Caco-2 (cell line): ENCODE data around the gene LILRA5. TPM values are rescaled to one million over a fixed set of nuclear protein-coding genes. Genes with fewer than 3 reads are reported as not detected.
"Not testable (repeated sequence)": the region's sequence is repeated elsewhere in the genome, so short reads cannot be mapped to it uniquely, and the experiment has no call there.

ENCODE experiments used
- BruUV-seq: library from RNA; stranded (reverse); fragments of 400-500 nt; replicated peaks from 2 replicates; lab custom pipeline; 2021; lab: Mats Ljungman, UMichigan
- CTCF ChIA-PET: fragments of 300-600 bp; sonication (Branson Sonifier 250); formaldehyde crosslinking; loops from one replicate; lab custom pipeline; 2022; ENCODE audit warnings: antibody characterized with exemption; lab: Charles Lee
- POLR2A ChIA-PET: fragments of 300-600 bp; sonication (Branson Sonifier 250); formaldehyde crosslinking; loops from one replicate; lab custom pipeline; 2022; ENCODE audit warnings: antibody characterized with exemption; lab: Charles Lee
- DNase-seq, 2 experiments: peaks; one replicate each; pipeline versions ENCODE4 v3.0.0 to v3.0.0-alpha.2; 2020 to 2022
- H3K27me3 ChIP-seq: replicated peaks from 2 replicates; pipeline ENCODE4 v1.6.0; 2011; ENCODE audit warnings: low read length; ENCODE audit not compliant: control insufficient read depth, insufficient read depth
- H3K36me3 ChIP-seq: 2 replicates; pipeline ENCODE4 v1.5.1; 2011; ENCODE audit warnings: low read length; ENCODE audit not compliant: control insufficient read depth, insufficient read depth
- H3K4me1 ChIP-seq: fragments of 250-450 bp; sonication (Bioruptor Pico); 2 replicates; pipeline ENCODE4 v1.5.1; 2020; ENCODE audit warnings: mild to moderate bottlenecking
- H3K4me3 ChIP-seq: 2 replicates; pipeline ENCODE4 v1.5.1; 2011; ENCODE audit warnings: low read depth, mild to moderate bottlenecking, control low read depth, low read length
- H3K9me3 ChIP-seq: fragments of 250-450 bp; sonication (Bioruptor Pico); 2 replicates; pipeline ENCODE4 v1.5.1; 2020; ENCODE audit warnings: mild to moderate bottlenecking, moderate library complexity
- H3K27ac Mint-ChIP-seq: one replicate; pipeline ENCODE4 v1.8.0; 2022; ENCODE audit warnings: mixed read lengths; ENCODE audit not compliant: unreplicated experiment
- H3K27me3 Mint-ChIP-seq: one replicate; pipeline ENCODE4 v1.8.0; 2022; ENCODE audit warnings: mixed read lengths; ENCODE audit not compliant: insufficient read depth, unreplicated experiment
- H3K36me3 Mint-ChIP-seq: one replicate; pipeline ENCODE4 v1.8.0; 2022; ENCODE audit warnings: mild to moderate bottlenecking, mixed read lengths; ENCODE audit not compliant: insufficient read depth, unreplicated experiment
- H3K4me1 Mint-ChIP-seq: one replicate; pipeline ENCODE4 v1.8.0; 2022; ENCODE audit warnings: low read depth, mixed read lengths; ENCODE audit not compliant: unreplicated experiment
- H3K4me3 Mint-ChIP-seq: one replicate; pipeline ENCODE4 v1.8.0; 2022; ENCODE audit warnings: mild to moderate bottlenecking, moderate library complexity, mixed read lengths; ENCODE audit not compliant: unreplicated experiment
- H3K9me3 Mint-ChIP-seq: one replicate; pipeline ENCODE4 v1.8.0; 2022; ENCODE audit warnings: mixed read lengths; ENCODE audit not compliant: unreplicated experiment
- CTCF ChIP-seq, 2 experiments: fragments of 200-600 bp in 1 of 2; IDR thresholded peaks; 1 replicate in 1 of 2; 2 replicates in 1 of 2; pipeline versions ENCODE4 v1.5.1 to v1.8.0; 2011 to 2022; ENCODE audit warnings: antibody characterized with exemption in 1 of 2, control low read depth in 1 of 2, inconsistent platforms in 1 of 2, low read depth in 1 of 2, low read length in 1 of 2, mild to moderate bottlenecking in 1 of 2, moderate library complexity in 1 of 2; ENCODE audit not compliant: insufficient read depth in 1 of 2, severe bottlenecking in 1 of 2, unreplicated experiment in 1 of 2
- intact Hi-C: fragments of 100-400 bp; cut with micrococcal nuclease; formaldehyde crosslinking; loops from one replicate; pipeline ENCODE4 v1.10.0; 2022; ENCODE audit not compliant: unreplicated experiment
- total RNA-seq: library from RNA; stranded (reverse); gene quantifications from 2 replicates; pipeline ENCODE4 v1.2.3, GENCODE V29; 2022

The LILRA5 gene
- total RNA-seq, 1 experiment from 2014 or later, result not detected

GRCh38 chr19:54281007-54281728, 31.8 kb downstream of the LILRA5 start, which contains the start of gene LILRB2:
TSS of gene LILRB2 (minus strand) at chr19:54281110. CDS start at chr19:54280496, 614 bp downstream.
- intact Hi-C loops, result no loop called here
- Mint-ChIP-seq H3K36me3 (no peaks in the 10 kb centered on the region), H3K4me1 (no peaks in the 10 kb centered on the region), H3K27me3 (peaks cover 48% of the 10 kb centered on the region), H3K4me3 (no peak within 1 kb of the TSS), H3K9me3 (no peaks in the 10 kb centered on the region), H3K27ac (no peak within 1 kb of the TSS)
- Histone ChIP-seq H3K36me3 (no peaks in the 10 kb centered on the region), H3K9me3 (no peaks in the 10 kb centered on the region), H3K4me1 (no peaks in the 10 kb centered on the region), H3K27me3 (no peaks in the 10 kb centered on the region; the same call in 1 of the 2 replicates), H3K4me3 (no peak within 1 kb of the TSS)
- BruUV-seq, result no TSS peak
- no peak for DNase-seq
- TF ChIP-seq CTCF (IDR thresholded peaks at IDR 0.05; ENCODE audit: insufficient read depth in 1 of 2, low read depth in 1 of 2, low read length in 1 of 2, severe bottlenecking in 1 of 2, unreplicated experiment in 1 of 2), result no peak
- ChIA-PET POLR2A (no interaction called here), CTCF (no interaction called here)

GRCh38 chr19:54280441-54280840, 32.5 kb downstream of the LILRA5 start:
- not testable (repeated sequence) for DNase-seq

DNA sequence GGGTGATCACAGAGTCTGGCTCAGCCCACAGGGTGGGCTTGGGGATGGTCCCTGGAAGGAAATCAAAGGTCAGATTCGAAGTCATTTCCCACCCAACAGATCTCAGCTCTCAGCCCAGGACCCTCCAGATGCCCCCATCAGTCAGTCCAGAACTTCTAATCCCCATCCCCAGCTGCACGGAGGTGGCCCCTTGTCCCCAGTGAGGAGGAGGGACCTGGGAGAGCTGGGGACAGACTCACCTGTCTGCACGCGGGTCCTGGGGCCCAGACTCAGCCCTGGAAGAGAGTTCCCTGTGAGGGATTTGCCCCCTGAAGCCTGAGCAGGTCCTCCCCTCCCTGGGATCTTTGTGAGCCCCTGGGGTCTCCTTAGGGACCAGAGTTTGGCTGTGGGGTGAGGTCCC, 32.9 kb downstream of the LILRA5 start:
- H3K9me3 ChIP-seq, H3K4me1 ChIP-seq, DNase-seq, H3K4me3 ChIP-seq, H3K36me3 ChIP-seq, intact Hi-C loops, CTCF ChIA-PET, H3K9me3 Mint-ChIP-seq, POLR2A ChIA-PET, H3K27me3 ChIP-seq, H3K36me3 Mint-ChIP-seq, H3K4me1 Mint-ChIP-seq, H3K27ac Mint-ChIP-seq, BruUV-seq, H3K4me3 Mint-ChIP-seq: not testable (repeated sequence)
- H3K27me3 Mint-ChIP-seq, result peaks cover 47% of the 10 kb centered on the region

More at GRCh38 chr19:54280441-54280840, 32.5 kb downstream of the LILRA5 start:
- H3K36me3 Mint-ChIP-seq, H3K27me3 ChIP-seq, intact Hi-C loops, H3K9me3 ChIP-seq, POLR2A ChIA-PET, H3K4me1 ChIP-seq, H3K4me1 Mint-ChIP-seq, BruUV-seq, H3K9me3 Mint-ChIP-seq, H3K4me3 ChIP-seq, H3K36me3 ChIP-seq, H3K4me3 Mint-ChIP-seq, H3K27ac Mint-ChIP-seq, CTCF ChIA-PET: not testable (repeated sequence)
- H3K27me3 Mint-ChIP-seq, result peaks cover 48% of the 10 kb centered on the region

DNA sequence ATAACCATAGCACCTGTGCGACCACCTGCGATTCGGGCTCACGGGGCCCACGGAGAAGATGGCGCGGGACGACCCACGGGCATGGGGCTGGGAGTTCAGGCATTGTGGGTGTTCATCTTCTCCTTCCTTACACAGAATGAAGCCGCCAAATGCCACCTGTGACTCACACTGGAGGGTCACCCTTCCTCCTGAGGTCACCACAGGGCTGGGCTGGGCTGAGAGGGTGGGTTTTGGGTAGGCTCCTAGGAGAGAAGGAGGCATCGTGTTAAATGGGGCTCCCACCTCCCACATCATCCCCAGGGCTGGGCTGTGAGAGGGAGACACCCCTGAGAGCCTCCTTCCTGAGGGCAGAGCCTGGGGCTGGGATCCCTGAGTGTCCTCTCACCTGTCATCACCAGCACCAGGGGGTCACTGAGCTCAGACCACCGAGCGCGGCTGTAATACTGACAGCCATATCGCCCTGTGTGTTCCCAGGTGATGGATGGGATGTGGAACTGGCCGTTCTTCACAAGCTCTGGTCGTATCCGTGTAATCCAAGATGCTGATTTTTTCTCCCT, 33.5 kb downstream of the LILRA5 start:
- Mint-ChIP-seq H3K4me1 (no peaks in the 10 kb centered on the region), H3K9me3 (no peaks in the 10 kb centered on the region), H3K36me3 (no peaks in the 10 kb centered on the region), H3K27ac (no peak overlapping the region), H3K4me3 (no peak overlapping the region), H3K27me3 (peaks cover 44% of the 10 kb centered on the region)
- CTCF ChIA-PET, result no interaction called here
- Histone ChIP-seq H3K4me3 (no peak overlapping the region), H3K9me3 (no peaks in the 10 kb centered on the region), H3K36me3 (no peaks in the 10 kb centered on the region), H3K4me1 (no peaks in the 10 kb centered on the region), H3K27me3 (no peaks in the 10 kb centered on the region; the same call in 1 of the 2 replicates)
- no peak for TF ChIP-seq CTCF (IDR thresholded peaks at IDR 0.05; ENCODE audit: insufficient read depth in 1 of 2, low read depth in 1 of 2, low read length in 1 of 2, severe bottlenecking in 1 of 2, unreplicated experiment in 1 of 2)
- POLR2A ChIA-PET, result no interaction called here
- no TSS peak for BruUV-seq
- intact Hi-C loops, result no loop called here
- DNase-seq, result no peak

DNA sequence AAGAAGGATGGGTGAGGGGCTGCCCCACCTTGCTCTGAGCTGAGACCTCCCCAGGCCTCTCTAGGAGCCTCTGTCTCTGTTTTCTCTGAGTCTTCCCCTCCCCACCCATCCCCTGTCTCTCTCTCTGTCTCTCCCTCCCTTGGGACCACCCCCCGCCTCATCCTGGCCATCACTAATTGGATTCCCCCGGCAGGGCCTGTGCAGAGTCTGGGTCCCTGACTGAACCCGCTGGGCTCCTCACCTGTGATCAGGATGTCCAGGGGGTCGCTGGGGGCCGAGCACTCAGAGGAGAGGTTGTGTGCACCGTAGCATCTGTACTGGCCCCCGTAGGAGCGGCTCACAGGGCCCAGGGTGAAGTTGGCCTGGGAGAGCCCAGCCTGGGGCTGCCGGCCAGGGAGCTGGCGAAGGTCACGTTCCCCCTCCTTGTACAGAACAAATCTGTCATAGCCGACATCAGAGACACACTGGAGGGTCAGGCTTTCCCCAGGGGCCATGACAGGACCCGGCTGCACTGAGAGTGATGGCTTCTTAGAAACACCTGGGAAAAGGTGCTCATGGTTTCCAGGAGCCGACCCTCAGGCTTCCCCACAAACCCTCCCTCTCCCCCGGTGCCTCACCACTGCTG, 34.3 kb downstream of the LILRA5 start:
- H3K4me1 ChIP-seq, H3K36me3 ChIP-seq, H3K4me1 Mint-ChIP-seq, CTCF ChIA-PET, H3K4me3 Mint-ChIP-seq, H3K4me3 ChIP-seq, BruUV-seq, intact Hi-C loops, DNase-seq, POLR2A ChIA-PET, H3K36me3 Mint-ChIP-seq, H3K27me3 ChIP-seq, H3K9me3 ChIP-seq, H3K9me3 Mint-ChIP-seq, H3K27ac Mint-ChIP-seq: not testable (repeated sequence)
- peaks cover 48% of the 10 kb centered on the region for H3K27me3 Mint-ChIP-seq
